Muscle of leg (tissue), 11 donors: ENCODE results near the gene ACKR4. TPM values are rescaled to one million over a fixed set of nuclear protein-coding genes. Genes with fewer than 3 reads are reported as not detected.
"Not testable (repeated sequence)": the region's sequence is repeated elsewhere in the genome, so short reads cannot be mapped to it uniquely, and the experiment has no call there.

Experiments used
- DNase-seq: peaks from one replicate; pipeline ENCODE4 v3.0.0; 2013
- H3K27ac ChIP-seq: one replicate; pipeline ENCODE4 v1.5.1; 2013; ENCODE audit warnings: mild to moderate bottlenecking, low read length, control low read depth
- H3K27me3 ChIP-seq: one replicate; pipeline ENCODE4 v1.6.1; 2013; ENCODE audit warnings: low read length; ENCODE audit not compliant: control insufficient read depth, insufficient read depth
- H3K36me3 ChIP-seq: one replicate; pipeline ENCODE4 v1.6.1; 2013; ENCODE audit warnings: low read length; ENCODE audit not compliant: control insufficient read depth, insufficient read depth
- H3K4me1 ChIP-seq: one replicate; pipeline ENCODE4 v1.6.1; 2013; ENCODE audit warnings: low read length; ENCODE audit not compliant: control insufficient read depth, insufficient read depth
- H3K4me3 ChIP-seq: one replicate; pipeline ENCODE4 v1.5.1; 2013; ENCODE audit warnings: low read length, control low read depth
- H3K9me3 ChIP-seq: replicated peaks from 2 replicates; pipeline ENCODE4 v1.6.1; 2013; ENCODE audit warnings: low read depth, low read length; ENCODE audit not compliant: control insufficient read depth
- WGBS: methylation state at CpG from one replicate; pipeline ENCODE4 v1.1.5; 2013; ENCODE audit warnings: missing lambda C conversion rate; ENCODE audit not compliant: insufficient coverage; 5-methylcytosine and 5-hydroxymethylcytosine counted together
- polyA plus RNA-seq, 8 donors: library from polyadenylated mRNA; unstranded; fragments of 120-200 nt; gene quantifications; one replicate each; pipeline versions ENCODE4 v1.2.1 to v1.2.3, GENCODE V29; 2013; ENCODE audit warnings: inconsistent platforms in 1 of 8, low replicate concordance in 1 of 8; ENCODE audit not compliant: insufficient read length in 8 of 8, insufficient read depth in 1 of 8
- total RNA-seq: library from RNA; stranded (reverse); fragments of 120-200 nt; gene quantifications from one replicate; pipeline ENCODE4 v1.2.4, GENCODE V29; 2013

The ACKR4 gene
- total and polyA plus RNA-seq, 9 donors = 0.28 to 8.0 (median 0.68) TPM

DNA sequence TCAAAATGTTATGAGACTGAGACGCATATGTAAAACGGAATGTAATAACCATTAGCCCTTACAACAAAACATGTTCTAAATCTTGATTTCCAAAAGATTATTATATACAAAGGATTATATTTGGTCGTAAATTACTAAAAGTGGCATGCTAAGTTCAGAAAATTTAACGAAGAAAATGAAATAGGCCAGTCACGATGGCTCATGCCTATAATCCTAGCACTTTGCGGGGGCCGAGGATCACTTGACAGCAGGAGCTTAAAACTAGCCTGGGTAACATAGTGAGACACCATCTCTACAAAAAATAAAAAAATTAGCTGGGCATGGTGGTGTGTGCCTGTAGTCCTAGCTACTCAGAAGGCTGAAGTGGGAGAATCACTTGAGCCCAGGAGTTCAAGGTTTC lies 33.5 kb downstream of the ACKR4 start:
- no peaks in the 10 kb centered on the region for H3K27me3 ChIP-seq
- peaks cover 2% of the 10 kb centered on the region for H3K4me1 ChIP-seq
- no peak for DNase-seq
- 80% methylated on average over 1 of the region's 7 CpGs for WGBS
- no peak overlapping the region for H3K27ac ChIP-seq
- no peak overlapping the region for H3K4me3 ChIP-seq
- no peaks in the 10 kb centered on the region for H3K9me3 ChIP-seq
- peaks cover 8% of the 10 kb centered on the region for H3K36me3 ChIP-seq

DNA sequence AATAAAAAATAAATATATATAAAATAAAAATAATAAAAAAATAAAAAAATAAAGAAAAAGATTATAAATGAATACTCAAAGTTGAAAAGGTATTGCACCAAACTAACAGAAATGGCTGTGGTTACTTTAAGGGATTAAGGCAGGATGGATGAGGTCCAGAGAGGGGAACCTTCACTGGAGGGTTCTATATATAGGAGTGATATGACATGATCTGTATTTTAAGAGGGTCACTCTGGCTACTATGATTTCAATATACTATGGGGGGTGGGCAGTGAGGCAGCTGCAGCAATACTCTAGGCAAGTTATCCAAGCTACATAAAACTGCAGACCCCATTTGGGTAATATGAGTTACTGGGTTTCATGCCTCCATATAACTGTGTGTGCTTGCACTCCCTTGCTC lies 38.0 kb downstream of the ACKR4 start:
- H3K27ac ChIP-seq = no peak overlapping the region
- no peak overlapping the region for H3K4me3 ChIP-seq
- H3K9me3 ChIP-seq = no peaks in the 10 kb centered on the region
- H3K4me1 ChIP-seq = peaks cover 2% of the 10 kb centered on the region
- H3K36me3 ChIP-seq = peaks cover 4% of the 10 kb centered on the region
- no peaks in the 10 kb centered on the region for H3K27me3 ChIP-seq
- DNase-seq = no peak

DNA sequence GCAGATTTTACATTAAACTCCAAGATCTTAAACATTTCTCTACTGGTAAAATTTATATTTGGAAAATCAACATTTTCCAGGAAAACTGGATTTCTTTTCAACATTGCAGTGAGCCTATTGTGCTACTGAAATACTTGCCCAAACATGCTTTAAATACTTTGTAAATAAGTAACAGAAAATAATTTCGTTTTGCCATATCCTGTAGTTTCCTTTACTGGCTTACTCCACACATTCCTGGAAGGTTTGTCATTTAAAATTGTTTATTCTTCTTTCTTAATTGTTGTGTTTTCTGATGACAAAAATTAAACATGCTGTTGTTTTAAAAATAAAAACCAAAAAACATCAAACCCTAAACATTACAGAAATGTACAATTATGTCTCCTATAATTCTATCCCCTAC lies 40.5 kb downstream of the ACKR4 start:
- peaks cover 4% of the 10 kb centered on the region for H3K36me3 ChIP-seq
- WGBS = no CpG with 5 or more reads among the region's 1 CpG
- DNase-seq = no peak
- H3K27ac ChIP-seq = no peak overlapping the region
- no peaks in the 10 kb centered on the region for H3K9me3 ChIP-seq
- H3K27me3 ChIP-seq = no peaks in the 10 kb centered on the region
- peaks cover 2% of the 10 kb centered on the region for H3K4me1 ChIP-seq
- no peak overlapping the region for H3K4me3 ChIP-seq

GRCh38 chr3:132638706-132639105 lies 41.6 kb downstream of the ACKR4 start:
- DNase-seq = no peak
- no peaks in the 10 kb centered on the region for H3K9me3 ChIP-seq
- H3K4me1 ChIP-seq = peaks cover 2% of the 10 kb centered on the region
- H3K4me3 ChIP-seq = no peak overlapping the region
- H3K27me3 ChIP-seq = no peaks in the 10 kb centered on the region
- H3K36me3 ChIP-seq = peaks cover 4% of the 10 kb centered on the region
- H3K27ac ChIP-seq = no peak overlapping the region

- 100% methylated on average over 1 of the region's 2 CpGs for WGBS
- H3K9me3 ChIP-seq, H3K4me1 ChIP-seq, H3K27ac ChIP-seq, H3K4me3 ChIP-seq, DNase-seq, H3K27me3 ChIP-seq, H3K36me3 ChIP-seq: not testable (repeated sequence)
Measured at GRCh38 chr3:132641427-132641826, 44.4 kb downstream of the ACKR4 start.

DNA sequence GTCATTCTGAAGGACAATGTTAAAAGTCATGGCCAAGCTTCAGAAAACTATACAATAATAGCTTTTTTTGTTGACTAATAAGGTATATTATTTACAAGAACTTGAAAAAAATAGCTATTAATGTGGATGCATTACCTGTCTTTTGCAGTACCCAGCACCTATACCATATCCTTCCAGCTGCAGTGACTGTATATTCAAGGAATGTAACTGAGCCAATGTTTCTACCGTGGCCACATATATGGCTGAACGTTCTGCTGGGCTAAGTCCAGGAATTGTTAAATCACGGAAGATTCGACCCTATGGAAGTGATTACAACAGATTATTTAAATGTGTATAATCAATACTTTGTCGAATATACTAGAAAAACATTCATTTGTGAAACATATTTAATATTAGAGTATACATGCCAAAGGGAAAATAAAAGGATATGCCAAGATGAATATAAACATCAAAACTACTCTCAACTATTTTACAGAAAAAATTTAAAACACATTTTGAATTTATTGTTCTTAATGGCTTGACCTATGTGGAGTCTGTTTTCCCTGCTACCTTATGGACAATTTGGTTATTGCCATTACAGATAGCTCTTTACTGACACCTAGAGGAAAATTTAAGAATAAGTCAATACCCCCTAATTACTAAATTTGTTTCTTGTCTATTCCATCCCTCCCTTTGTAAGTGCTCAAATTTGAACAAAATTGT lies 44.9 kb downstream of the ACKR4 start:
- peaks cover 4% of the 10 kb centered on the region for H3K36me3 ChIP-seq
- no CpG with 5 or more reads among the region's 5 CpGs for WGBS
- H3K4me1 ChIP-seq = no peaks in the 10 kb centered on the region
- no peaks in the 10 kb centered on the region for H3K27me3 ChIP-seq
- no peak overlapping the region for H3K4me3 ChIP-seq
- DNase-seq = peak; percentile 69
- no peak overlapping the region for H3K27ac ChIP-seq
- no peaks in the 10 kb centered on the region for H3K9me3 ChIP-seq

DNA sequence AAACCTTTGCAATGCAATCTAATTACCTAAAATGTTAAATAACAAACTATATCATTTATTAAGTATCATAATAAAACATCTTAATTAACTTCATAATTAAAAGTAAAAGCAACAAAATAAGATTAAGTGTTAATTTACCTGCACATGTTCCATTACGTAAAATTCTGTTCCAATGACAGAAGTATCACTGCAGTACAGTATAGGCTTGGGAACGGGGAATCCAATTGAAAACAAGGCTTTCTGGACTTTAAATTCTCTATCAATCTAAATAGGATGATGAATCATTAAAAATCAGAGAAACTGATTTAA lies 45.4 kb downstream of the ACKR4 start:
- WGBS = no CpG with 5 or more reads among the region's 2 CpGs
- no peak overlapping the region for H3K4me3 ChIP-seq
- H3K9me3 ChIP-seq = no peaks in the 10 kb centered on the region

GRCh38 chr3:132643366-132643765 lies 46.3 kb downstream of the ACKR4 start:
- DNase-seq = no peak
- no peak overlapping the region for H3K4me3 ChIP-seq
- WGBS = 49% methylated on average over 2 of the region's 2 CpGs
- no peak overlapping the region for H3K27ac ChIP-seq
- H3K4me1 ChIP-seq = no peaks in the 10 kb centered on the region
- H3K9me3 ChIP-seq = no peaks in the 10 kb centered on the region
- peaks cover 4% of the 10 kb centered on the region for H3K36me3 ChIP-seq
- H3K27me3 ChIP-seq = no peaks in the 10 kb centered on the region

More for the DNA sequence above, 45.4 kb downstream of the ACKR4 start:
- Histone ChIP-seq H3K27ac (no peak overlapping the region), H3K36me3 (peaks cover 4% of the 10 kb centered on the region), H3K27me3 (no peaks in the 10 kb centered on the region), H3K4me1 (no peaks in the 10 kb centered on the region)
- no peak for DNase-seq

GRCh38 chr3:132645058-132645457 lies 48.0 kb downstream of the ACKR4 start:
- no peaks in the 10 kb centered on the region for H3K4me1 ChIP-seq
- no peak for DNase-seq
- whole genome bisulfite sequencing = 83% methylated on average over 1 of the region's 1 CpG
- no peaks in the 10 kb centered on the region for H3K36me3 ChIP-seq
- H3K4me3 ChIP-seq = no peak overlapping the region
- no peaks in the 10 kb centered on the region for H3K27me3 ChIP-seq
- no peaks in the 10 kb centered on the region for H3K9me3 ChIP-seq
- H3K27ac ChIP-seq = no peak overlapping the region

DNA sequence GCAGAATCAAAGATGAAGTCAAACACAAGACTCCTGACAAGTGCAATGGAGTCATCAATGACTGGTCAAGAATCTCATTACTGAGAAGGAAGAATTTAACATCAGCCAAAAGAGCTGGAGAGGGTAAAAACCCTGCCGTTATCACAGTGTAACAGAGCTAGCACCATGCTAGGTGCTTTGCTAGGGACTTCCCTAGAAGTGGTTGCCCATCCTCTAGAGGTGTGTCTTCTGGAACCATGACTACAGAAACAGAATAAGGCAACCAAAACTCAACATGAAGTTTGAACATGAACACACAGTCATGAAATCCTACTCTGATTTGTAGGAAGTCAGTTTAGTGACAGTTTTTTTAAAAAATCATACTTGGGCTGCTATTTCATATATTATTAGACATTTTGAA lies 53.1 kb downstream of the ACKR4 start:
- H3K4me1 ChIP-seq = no peaks in the 10 kb centered on the region
- WGBS = 100% methylated on average over 1 of the region's 1 CpG
- no peak for DNase-seq
- no peaks in the 10 kb centered on the region for H3K36me3 ChIP-seq
- no peak overlapping the region for H3K27ac ChIP-seq
- H3K9me3 ChIP-seq = no peaks in the 10 kb centered on the region
- H3K4me3 ChIP-seq = no peak overlapping the region
- no peaks in the 10 kb centered on the region for H3K27me3 ChIP-seq
